Measurements from ENCODE around the gene RB1.

DNA sequence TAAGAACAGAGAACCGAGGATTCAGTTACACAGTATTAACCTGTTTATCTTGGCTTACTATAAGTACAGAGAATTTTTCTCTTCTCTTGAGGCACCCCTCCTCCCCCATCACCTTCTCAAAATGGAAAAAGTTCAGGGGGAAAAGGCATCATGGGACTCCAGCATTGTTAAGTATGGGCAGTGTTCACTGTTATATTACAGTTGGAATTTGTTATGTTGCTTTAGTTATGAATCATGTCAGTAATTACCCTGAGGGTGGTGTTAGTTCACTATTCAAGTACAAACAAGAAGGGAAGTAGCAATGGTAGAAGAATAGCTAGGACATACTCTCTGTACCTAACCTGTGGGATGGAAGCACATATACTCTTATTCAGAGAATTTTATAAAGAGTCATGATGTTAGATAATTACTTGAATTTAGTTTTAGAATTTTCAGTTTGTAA lies 97.3 kb downstream of the RB1 start:
- TF ChIP-seq, protein P1, sequence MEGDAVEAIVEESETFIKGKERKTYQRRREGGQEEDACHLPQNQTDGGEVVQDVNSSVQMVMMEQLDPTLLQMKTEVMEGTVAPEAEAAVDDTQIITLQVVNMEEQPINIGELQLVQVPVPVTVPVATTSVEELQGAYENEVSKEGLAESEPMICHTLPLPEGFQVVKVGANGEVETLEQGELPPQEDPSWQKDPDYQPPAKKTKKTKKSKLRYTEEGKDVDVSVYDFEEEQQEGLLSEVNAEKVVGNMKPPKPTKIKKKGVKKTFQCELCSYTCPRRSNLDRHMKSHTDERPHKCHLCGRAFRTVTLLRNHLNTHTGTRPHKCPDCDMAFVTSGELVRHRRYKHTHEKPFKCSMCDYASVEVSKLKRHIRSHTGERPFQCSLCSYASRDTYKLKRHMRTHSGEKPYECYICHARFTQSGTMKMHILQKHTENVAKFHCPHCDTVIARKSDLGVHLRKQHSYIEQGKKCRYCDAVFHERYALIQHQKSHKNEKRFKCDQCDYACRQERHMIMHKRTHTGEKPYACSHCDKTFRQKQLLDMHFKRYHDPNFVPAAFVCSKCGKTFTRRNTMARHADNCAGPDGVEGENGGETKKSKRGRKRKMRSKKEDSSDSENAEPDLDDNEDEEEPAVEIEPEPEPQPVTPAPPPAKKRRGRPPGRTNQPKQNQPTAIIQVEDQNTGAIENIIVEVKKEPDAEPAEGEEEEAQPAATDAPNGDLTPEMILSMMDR (IDR thresholded peaks at IDR 0.05), result no peak
- no peak for TF ChIP-seq EZH2 (IDR thresholded peaks at IDR 0.05; ENCODE audit: borderline replicate concordance, insufficient read depth, low read depth, low read length, poor library complexity, severe bottlenecking)

Measured in B cell (primary cell).